ENCODE data around the gene ZNF529. TPM values are rescaled to one million over a fixed set of nuclear protein-coding genes. Genes with fewer than 3 reads are reported as not detected.

ZNF529 gene
- total and polyA plus RNA-seq, 10 of the 15 experiments (the other 5 are each of a cell fraction or from before 2014, with no cell fraction given), result 1.8 to 12.5 (median 4.5) TPM

DNA sequence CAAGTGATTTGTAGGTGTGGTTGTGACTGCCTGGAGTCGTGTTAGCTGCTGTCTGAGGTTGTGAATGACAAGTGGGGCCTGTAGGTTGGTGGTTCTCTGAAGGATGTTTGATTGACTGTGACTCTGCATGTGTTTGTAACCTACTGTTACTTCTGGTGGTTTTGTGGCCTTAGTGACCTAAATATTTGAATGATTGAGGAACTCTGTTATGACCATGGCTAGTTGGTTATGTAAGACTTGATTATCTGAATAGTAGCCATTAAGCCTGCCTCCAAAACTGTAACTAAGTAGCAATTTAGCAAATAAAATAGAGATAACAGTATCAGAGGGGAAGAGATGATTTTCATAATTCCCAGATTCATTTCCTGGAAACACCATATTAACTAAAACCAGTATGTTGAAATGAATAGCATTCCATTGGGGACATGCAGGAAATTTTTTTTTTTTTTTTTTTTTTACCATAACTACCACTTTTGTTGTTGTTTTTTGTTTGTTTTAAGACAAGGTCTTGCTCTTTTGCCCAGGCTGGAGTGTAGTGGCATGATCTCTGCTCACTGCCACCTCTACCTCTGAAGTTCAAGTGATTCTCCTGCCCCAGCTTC lies 32.9 kb upstream of the ZNF529 start (continued):
- TF ChIP-seq RELA (IDR thresholded peaks at IDR 0.05; ENCODE audit: borderline replicate concordance, partially characterized antibody), result no peak

DNA sequence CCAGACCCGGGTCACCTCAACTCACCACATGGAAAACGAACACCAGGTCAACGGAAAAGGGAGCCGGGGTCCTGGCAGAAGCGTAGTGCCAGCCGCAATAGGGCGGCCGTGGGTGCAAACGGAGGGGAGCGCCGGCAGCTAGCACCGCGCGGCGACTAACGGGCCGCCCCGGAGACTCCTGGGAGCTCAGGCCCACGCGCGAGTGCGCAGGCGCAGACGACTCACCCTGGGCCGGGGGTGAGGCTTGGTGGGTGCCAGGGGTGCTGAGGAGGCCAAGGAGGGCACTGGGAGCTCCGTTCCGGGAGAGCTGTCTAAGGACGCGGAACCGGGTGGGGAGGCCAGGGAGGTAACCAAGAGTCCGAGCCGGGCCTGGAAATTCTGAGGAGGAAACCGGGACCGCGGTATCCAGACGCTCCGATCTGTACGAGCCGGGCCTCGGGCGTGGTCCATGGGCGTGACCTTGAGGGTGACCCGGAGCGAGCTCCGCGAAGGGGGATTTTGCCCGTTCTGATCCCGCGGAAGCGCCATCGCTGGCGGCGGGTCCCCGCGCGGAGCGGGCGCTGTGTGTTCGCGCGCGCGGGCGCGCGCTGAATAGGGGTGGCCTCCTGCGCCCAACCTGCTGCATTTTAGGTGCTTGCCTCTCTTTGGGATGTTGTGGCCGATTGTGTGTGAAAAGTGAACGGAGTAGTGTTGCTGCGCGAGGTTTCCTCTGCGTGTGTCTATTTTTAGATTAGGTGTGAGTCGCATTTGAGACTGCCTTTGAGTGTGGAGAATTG lies 32.2 kb upstream of the ZNF529 start, which contains the start of gene ZNF382:
Gene ZNF382 (plus strand): TSS at position 213 of the 776 bp plus-strand sequence. CDS start 4,602 bp downstream, outside the sequence.
- in situ Hi-C loops (cut with MboI) (no loop called here), intact Hi-C loops (cut with micrococcal nuclease; ENCODE audit: unreplicated experiment) (no loop called here)
- Histone ChIP-seq H3K4me1 (ENCODE audit: control insufficient read depth, insufficient read depth, low read length) (no peaks in the 10 kb centered on the region), H3K4me3 (peak within 1 kb of the TSS; percentile 88), H3K79me2 (ENCODE audit: control insufficient read depth, insufficient read depth, low read length) (no peaks in the 10 kb centered on the region; the same call in 1 of the 2 replicates), H4K20me1 (ENCODE audit: control insufficient read depth, insufficient read depth) (no peaks in the 10 kb centered on the region), H3K27ac (ENCODE audit: control insufficient read depth, insufficient read depth) (peak within 1 kb of the TSS; percentile 70), H2AFZ (ENCODE audit: control insufficient read depth, low read depth, low read length) (peak within 1 kb of the TSS; percentile 78), H3K27me3 (replicated peaks in 1 of 2; ENCODE audit: control insufficient read depth in 2 of 2, insufficient read depth in 2 of 2, low read length in 1 of 2) (no peaks in the 10 kb centered on the region), H3K9ac (ENCODE audit: control insufficient read depth, insufficient read depth, low read length) (peak within 1 kb of the TSS; percentile 68), H3K4me2 (ENCODE audit: control insufficient read depth, insufficient read depth) (peak within 1 kb of the TSS; percentile 68), H3K9me3 (replicated peaks; ENCODE audit: control insufficient read depth, insufficient read depth, low read length) (peaks cover 2% of the 10 kb centered on the region; the same call in 2 of the 3 replicates), H3K36me3 (ENCODE audit: control insufficient read depth in 2 of 2, insufficient read depth in 2 of 2, low read length in 1 of 2) (no peaks in the 10 kb centered on the region)
- peak; percentile 94 for ATAC-seq
- under 1% methylated on average over 25 of the region's 73 CpGs for WGBS (ENCODE audit: insufficient coverage, insufficient replicate concordance, low lambda C conversion rate, missing lambda C conversion rate)
- SMC1A ChIA-PET (ENCODE audit: uncharacterized antibody, unreplicated experiment), result interaction anchor here (1.0 to 1.5 kb wide), 4 partner anchors 32 to 81 kb away, joined by 3 to 5 read pairs (median 3); partner anchors contain the start of genes ZNF461 and ZNF529
- no peak for FAIRE-seq
- peak; percentile 17 for DNase-seq (ENCODE audit: low read depth, low spot score)
- RAD21 ChIA-PET (ENCODE audit: unreplicated experiment), result interaction anchor here (0.7 to 2.7 kb wide), 2 partner anchors 32 to 401 kb away, joined by 3 to 13 read pairs; partner anchors contain the start of gene ZNF529
- POLR2A ChIA-PET, result interaction anchor here (0.5 to 1.3 kb wide), 4 partner anchors 35 to 390 kb away, joined by 3 to 4 read pairs (median 3); no protein-coding TSS in a partner anchor
- BruUV-seq (replicated peaks), result TSS peak; percentile 82
- CTCF ChIA-PET, result interaction anchor here (1.2 kb wide), 2 partner anchors 32 to 116 kb away, joined by 3 read pairs; partner anchors contain the start of genes ZNF529 and ZNF566
- TF ChIP-seq CHD4 (IDR thresholded peaks at IDR 0.05) (no peak), SREBF1 (IDR thresholded peaks at IDR 0.05; ENCODE audit: low read length) (no peak), JUND (IDR thresholded peaks at IDR 0.05; ENCODE audit: low read depth, low read length) (no peak), CREM (IDR thresholded peaks at IDR 0.05; ENCODE audit: low read depth) (no peak), MEF2A (IDR thresholded peaks at IDR 0.05; ENCODE audit: insufficient read depth, low read depth, low read length) (peak; percentile 52; the same call in 1 of the 2 replicates), CEBPB (IDR thresholded peaks at IDR 0.05; ENCODE audit: borderline replicate concordance in 1 of 2, low read depth in 2 of 2, low read length in 2 of 2) (no peak), RELA (IDR thresholded peaks at IDR 0.05; ENCODE audit: borderline replicate concordance, partially characterized antibody) (no peak), IKZF1 (conservative IDR thresholded peaks at IDR 0.05) (peak; percentile 39; the same call in 1 of the 2 replicates), STAT1 (conservative IDR thresholded peaks at IDR 0.05) (no peak), ASH2L (IDR thresholded peaks at IDR 0.05; ENCODE audit: borderline replicate concordance, low read depth) (0 out of 2 replicates have a peak, but pooled peaks have one; percentile 76), ZZZ3 (IDR thresholded peaks at IDR 0.05; ENCODE audit: control insufficient read depth, insufficient read length, low read depth) (no peak), ZBED1 (IDR thresholded peaks at IDR 0.05; ENCODE audit: borderline replicate concordance) (no peak), CBX3 (IDR thresholded peaks at IDR 0.05; ENCODE audit: borderline replicate concordance, low read depth) (no peak), PAX8 (IDR thresholded peaks at IDR 0.05) (no peak)
- TF ChIP-seq, protein P1, sequence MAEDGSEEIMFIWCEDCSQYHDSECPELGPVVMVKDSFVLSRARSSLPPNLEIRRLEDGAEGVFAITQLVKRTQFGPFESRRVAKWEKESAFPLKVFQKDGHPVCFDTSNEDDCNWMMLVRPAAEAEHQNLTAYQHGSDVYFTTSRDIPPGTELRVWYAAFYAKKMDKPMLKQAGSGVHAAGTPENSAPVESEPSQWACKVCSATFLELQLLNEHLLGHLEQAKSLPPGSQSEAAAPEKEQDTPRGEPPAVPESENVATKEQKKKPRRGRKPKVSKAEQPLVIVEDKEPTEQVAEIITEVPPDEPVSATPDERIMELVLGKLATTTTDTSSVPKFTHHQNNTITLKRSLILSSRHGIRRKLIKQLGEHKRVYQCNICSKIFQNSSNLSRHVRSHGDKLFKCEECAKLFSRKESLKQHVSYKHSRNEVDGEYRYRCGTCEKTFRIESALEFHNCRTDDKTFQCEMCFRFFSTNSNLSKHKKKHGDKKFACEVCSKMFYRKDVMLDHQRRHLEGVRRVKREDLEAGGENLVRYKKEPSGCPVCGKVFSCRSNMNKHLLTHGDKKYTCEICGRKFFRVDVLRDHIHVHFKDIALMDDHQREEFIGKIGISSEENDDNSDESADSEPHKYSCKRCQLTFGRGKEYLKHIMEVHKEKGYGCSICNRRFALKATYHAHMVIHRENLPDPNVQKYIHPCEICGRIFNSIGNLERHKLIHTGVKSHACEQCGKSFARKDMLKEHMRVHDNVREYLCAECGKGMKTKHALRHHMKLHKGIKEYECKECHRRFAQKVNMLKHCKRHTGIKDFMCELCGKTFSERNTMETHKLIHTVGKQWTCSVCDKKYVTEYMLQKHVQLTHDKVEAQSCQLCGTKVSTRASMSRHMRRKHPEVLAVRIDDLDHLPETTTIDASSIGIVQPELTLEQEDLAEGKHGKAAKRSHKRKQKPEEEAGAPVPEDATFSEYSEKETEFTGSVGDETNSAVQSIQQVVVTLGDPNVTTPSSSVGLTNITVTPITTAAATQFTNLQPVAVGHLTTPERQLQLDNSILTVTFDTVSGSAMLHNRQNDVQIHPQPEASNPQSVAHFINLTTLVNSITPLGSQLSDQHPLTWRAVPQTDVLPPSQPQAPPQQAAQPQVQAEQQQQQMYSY (CRISPR knock-in tag; IDR thresholded peaks at IDR 0.05), result no peak
- TF ChIP-seq, protein P2, sequence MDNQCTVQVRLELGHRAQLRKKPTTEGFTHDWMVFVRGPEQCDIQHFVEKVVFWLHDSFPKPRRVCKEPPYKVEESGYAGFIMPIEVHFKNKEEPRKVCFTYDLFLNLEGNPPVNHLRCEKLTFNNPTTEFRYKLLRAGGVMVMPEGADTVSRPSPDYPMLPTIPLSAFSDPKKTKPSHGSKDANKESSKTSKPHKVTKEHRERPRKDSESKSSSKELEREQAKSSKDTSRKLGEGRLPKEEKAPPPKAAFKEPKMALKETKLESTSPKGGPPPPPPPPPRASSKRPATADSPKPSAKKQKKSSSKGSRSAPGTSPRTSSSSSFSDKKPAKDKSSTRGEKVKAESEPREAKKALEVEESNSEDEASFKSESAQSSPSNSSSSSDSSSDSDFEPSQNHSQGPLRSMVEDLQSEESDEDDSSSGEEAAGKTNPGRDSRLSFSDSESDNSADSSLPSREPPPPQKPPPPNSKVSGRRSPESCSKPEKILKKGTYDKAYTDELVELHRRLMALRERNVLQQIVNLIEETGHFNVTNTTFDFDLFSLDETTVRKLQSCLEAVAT (IDR thresholded peaks at IDR 0.05), result no peak

All from GM12878 (cell line).